GM19455 (cell line): ENCODE results near the gene TIAL1.
"Not testable (repeated sequence)": the region's sequence is repeated elsewhere in the genome, so short reads cannot be mapped to it uniquely, and the experiment has no call there.

Experiments used
- ATAC-seq: cut with Tn5 transposase; IDR thresholded peaks from one replicate; pipeline ENCODE4 v1.9.1; 2021; ENCODE audit not compliant: unreplicated experiment

Gene TIAL1

GRCh38 chr10:119614686-119615085, 17.9 kb upstream of the TIAL1 start:
- ATAC-seq = no peak

GRCh38 chr10:119613741-119614140, 17.0 kb upstream of the TIAL1 start:
- ATAC-seq = no peak

GRCh38 chr10:119611433-119611832, 14.7 kb upstream of the TIAL1 start:
- ATAC-seq = no peak

- no peak for ATAC-seq
These were observed 12.8 kb upstream of the TIAL1 start for GRCh38 chr10:119609516-119609915.

- no peak for ATAC-seq
These were observed 11.8 kb upstream of the TIAL1 start for GRCh38 chr10:119608316-119609155.

- ATAC-seq = no peak
These were observed 7.7 kb upstream of the TIAL1 start for GRCh38 chr10:119604468-119604867.

- ATAC-seq = no peak
These were observed 5.7 kb upstream of the TIAL1 start for GRCh38 chr10:119602241-119603095.

GRCh38 chr10:119598397-119598796, 1.6 kb upstream of the TIAL1 start:
- no peak for ATAC-seq

- ATAC-seq = no peak
These were observed 832 bp upstream of the TIAL1 start for GRCh38 chr10:119597405-119598186.

GRCh38 chr10:119595676-119596515, 868 bp downstream of the TIAL1 start:
- ATAC-seq = peak; percentile 4

GRCh38 chr10:119595134-119595675, 1.6 kb downstream of the TIAL1 start:
- no peak for ATAC-seq

- no peak for ATAC-seq
These were observed 8.7 kb downstream of the TIAL1 start for GRCh38 chr10:119588071-119588470.

GRCh38 chr10:119578355-119578754, 18.4 kb downstream of the TIAL1 start:
- no peak for ATAC-seq

GRCh38 chr10:119575991-119576390, 20.8 kb downstream of the TIAL1 start:
- ATAC-seq = no peak

GRCh38 chr10:119575506-119575905, 21.3 kb downstream of the TIAL1 start:
- ATAC-seq = no peak

- ATAC-seq = no peak
These were observed 28.8 kb downstream of the TIAL1 start for GRCh38 chr10:119567978-119568377.

- no peak for ATAC-seq
These were observed 34.7 kb downstream of the TIAL1 start for GRCh38 chr10:119562097-119562496.

GRCh38 chr10:119559511-119559910, 37.3 kb downstream of the TIAL1 start:
- ATAC-seq = not testable (repeated sequence)

GRCh38 chr10:119556081-119556480, 40.7 kb downstream of the TIAL1 start:
- ATAC-seq = not testable (repeated sequence)

- ATAC-seq = no peak
These were observed 41.5 kb downstream of the TIAL1 start for GRCh38 chr10:119555178-119555784.
